Body of pancreas (tissue), 4 donors: ENCODE data around the gene BIN2. TPM values are rescaled to one million over a fixed set of nuclear protein-coding genes. Genes with fewer than 3 reads are reported as not detected.

Experiments used
- ATAC-seq: fragments of 150-250 bp; one replicate; pipeline ENCODE4 v1.9.1; 2016
- DNase-seq, 4 donors: peaks; one replicate each; pipeline ENCODE4 v3.0.0-alpha.2; 2019
- H3K27ac ChIP-seq, 4 donors: fragments of 200-600 bp; sonication (generic); 1 replicate in 3 of 4; 2 replicates in 1 of 4; pipeline versions ENCODE4 v1.5.1 to v1.6.1; 2016 to 2019; ENCODE audit warnings: mild to moderate bottlenecking in 1 of 4, mixed read lengths in 1 of 4, moderate library complexity in 1 of 4
- H3K27me3 ChIP-seq, 2 donors: fragments of 200-600 bp; sonication (generic); one replicate each; pipeline ENCODE4 v1.6.0; 2016; ENCODE audit warnings: mild to moderate bottlenecking in 1 of 2
- H3K36me3 ChIP-seq, 2 donors: fragments of 200-600 bp; sonication (generic); replicated peaks in 1 of 2; 2 replicates each; pipeline ENCODE4 v1.5.1; 2016; ENCODE audit warnings: low read depth in 2 of 2; ENCODE audit not compliant: insufficient read depth in 1 of 2
- H3K4me1 ChIP-seq: fragments of 200-600 bp; sonication (generic); one replicate; pipeline ENCODE4 v1.6.0; 2016
- H3K4me3 ChIP-seq, 2 donors: fragments of 200-600 bp; sonication (generic); 1 replicate in 1 of 2; 2 replicates in 1 of 2; pipeline ENCODE4 v1.5.1; 2016 to 2019
- H3K9me3 ChIP-seq, 3 donors: fragments of 200-600 bp; sonication (generic); 1 replicate in 2 of 3; 2 replicates in 1 of 3; pipeline ENCODE4 v1.5.1; 2016
- CTCF ChIP-seq, 7 experiments: fragments of 450-650 bp in 4 of 7; fragments of 200-600 bp in 3 of 7; sonication (generic) in 3 of 7; IDR thresholded peaks; one replicate each; pipeline ENCODE4 v1.5.1; 2016 to 2019; ENCODE audit warnings: antibody characterized with exemption in 7 of 7
- POLR2A ChIP-seq, 3 donors: fragments of 450-650 bp; IDR thresholded peaks; one replicate each; pipeline ENCODE4 v1.6.1; 2016; ENCODE audit warnings: antibody characterized with exemption in 3 of 3, mild to moderate bottlenecking in 2 of 3
- WGBS, 2 donors: methylation state at CpG; one replicate each; pipeline ENCODE4 v1.1.5; 2017; 5-methylcytosine and 5-hydroxymethylcytosine counted together
- intact Hi-C: fragments of 100-400 bp; cut with DNase I; formaldehyde crosslinking; loops from one replicate; pipeline ENCODE4 v1.15.1; 2023
- total RNA-seq, 2 donors: library from RNA; depleted of rRNA; stranded (reverse); fragments of >200 nt; gene quantifications; one replicate each; pipeline ENCODE4 v1.1.0, GENCODE V29; 2016

BIN2 gene
- total RNA-seq, 2 donors from 2014 or later, result 1.0 to 1.3 TPM

- ATAC-seq (no peak), DNase-seq (no peak)
- Histone ChIP-seq H3K9me3 (no peaks in the 10 kb centered on the region), H3K27me3 (no peaks in the 10 kb centered on the region), H3K36me3 (no peaks in the 10 kb centered on the region), H3K4me3 (no peak overlapping the region), H3K27ac (no peak overlapping the region), H3K4me1 (no peaks in the 10 kb centered on the region)
- 92 to 94% methylated on average over 1 of the region's 1 CpG for WGBS, 2 donors
- no peak for TF ChIP-seq POLR2A (IDR thresholded peaks at IDR 0.05)
- intact Hi-C loops, result no loop called here
Observed at GRCh38 chr12:51253276-51253675, 70.7 kb downstream of the BIN2 start.

GRCh38 chr12:51247523-51248206 lies 76.3 kb downstream of the BIN2 start:
- TF ChIP-seq POLR2A (IDR thresholded peaks at IDR 0.05), result no peak
- TF ChIP-seq CTCF (IDR thresholded peaks at IDR 0.05), result no peak
- Histone ChIP-seq H3K4me1 (peaks cover 14% of the 10 kb centered on the region), H3K4me3 (no peak overlapping the region), H3K27ac (no peak overlapping the region), H3K27me3 (no peaks in the 10 kb centered on the region), H3K9me3 (no peaks in the 10 kb centered on the region), H3K36me3 (no peaks in the 10 kb centered on the region)
- 64% methylated on average over 14 of the region's 14 CpGs for WGBS, 2 donors
- intact Hi-C loops, result no loop called here
- ATAC-seq, result no peak
- no peak for DNase-seq

- peaks cover 16% of the 10 kb centered on the region for H3K4me1 ChIP-seq
- DNase-seq (peak in 2 of 4 donors; percentile 10 to 58), ATAC-seq (peak; percentile 18)
- H3K4me3 ChIP-seq, result no peak overlapping the region
- peak overlapping the region in 2 of 4 donors; percentile 13 to 43 for H3K27ac ChIP-seq
- no peaks in the 10 kb centered on the region for H3K27me3 ChIP-seq
- no peaks in the 10 kb centered on the region for H3K9me3 ChIP-seq
- peaks cover 4 to 5% of the 10 kb centered on the region in 2 donors for H3K36me3 ChIP-seq
- TF ChIP-seq POLR2A (IDR thresholded peaks at IDR 0.05) (peak in 1 of 3 donors; percentile 44), CTCF (IDR thresholded peaks at IDR 0.05) (peak in 2 of 7 experiments; percentile 14 to 19)
- WGBS, 2 donors, result 44 to 52% methylated on average over 7 of the region's 7 CpGs
- intact Hi-C loops, result no loop called here
Observed at GRCh38 chr12:51246254-51246853, 77.6 kb downstream of the BIN2 start.

- Histone ChIP-seq H3K4me3 (no peak overlapping the region), H3K27ac (peak overlapping the region in 2 of 4 donors; percentile 13 to 43), H3K4me1 (peaks cover 23% of the 10 kb centered on the region), H3K27me3 (no peaks in the 10 kb centered on the region), H3K36me3 (peaks cover 9% of the 10 kb centered on the region in 2 donors), H3K9me3 (no peaks in the 10 kb centered on the region)
- WGBS, 2 donors, result 81 to 84% methylated on average over 7 to 11 of the region's 11 CpGs
- intact Hi-C loops, result no loop called here
- no peak for DNase-seq
- ATAC-seq, result no peak
- no peak for TF ChIP-seq POLR2A (IDR thresholded peaks at IDR 0.05)
- TF ChIP-seq CTCF (IDR thresholded peaks at IDR 0.05), result no peak
Observed at GRCh38 chr12:51245476-51246253, 78.3 kb downstream of the BIN2 start.

GRCh38 chr12:51244269-51244668 lies 79.7 kb downstream of the BIN2 start:
- intact Hi-C loops, result no loop called here
- Histone ChIP-seq H3K27me3 (no peaks in the 10 kb centered on the region), H3K36me3 (peaks cover 9% of the 10 kb centered on the region in 2 donors), H3K9me3 (no peaks in the 10 kb centered on the region), H3K4me3 (no peak overlapping the region), H3K4me1 (peaks cover 33% of the 10 kb centered on the region), H3K27ac (no peak overlapping the region)
- ATAC-seq (no peak), DNase-seq (no peak)
- no peak for TF ChIP-seq CTCF (IDR thresholded peaks at IDR 0.05)
- TF ChIP-seq POLR2A (IDR thresholded peaks at IDR 0.05), result no peak
- WGBS, 2 donors, result 78 to 88% methylated on average over 4 of the region's 4 CpGs
